Stimulated activated CD8-positive, alpha-beta memory T cell treated with anti-CD3 and anti-CD28 coated beads, Interleukin-2, amount 100 ng/mL, for 48 hours (primary cell): ENCODE measurements around the gene SFSWAP.
"Not testable (repeated sequence)": the region's sequence is repeated elsewhere in the genome, so short reads cannot be mapped to it uniquely, and the experiment has no call there.

Experiments used
- DNase-seq, 2 donors: peaks; one replicate each; pipeline ENCODE4 v3.0.0-alpha.2; 2020; ENCODE audit warnings: low read depth in 2 of 2

SFSWAP gene

DNA sequence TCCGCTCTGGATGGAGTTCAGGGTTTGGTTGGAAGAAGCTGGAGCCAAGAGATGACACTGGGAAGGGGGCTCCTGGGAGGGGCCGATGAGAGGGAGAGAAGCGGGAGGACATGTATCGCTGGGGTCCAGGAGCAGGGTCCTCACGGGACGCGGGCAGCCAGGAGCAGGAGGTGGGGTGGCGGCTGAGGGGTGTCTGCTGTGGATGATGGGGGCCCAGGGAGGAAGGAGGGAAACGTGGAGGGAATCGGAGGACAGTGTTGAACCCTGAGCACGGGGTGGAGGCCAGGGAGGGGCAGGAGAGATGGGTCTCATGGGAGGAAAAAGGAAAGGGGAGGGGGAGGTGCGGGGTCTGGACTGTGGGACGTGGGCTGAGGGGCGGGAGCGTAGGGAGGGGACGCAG, 31.7 kb upstream of the SFSWAP start:
- DNase-seq = not testable (repeated sequence)

DNA sequence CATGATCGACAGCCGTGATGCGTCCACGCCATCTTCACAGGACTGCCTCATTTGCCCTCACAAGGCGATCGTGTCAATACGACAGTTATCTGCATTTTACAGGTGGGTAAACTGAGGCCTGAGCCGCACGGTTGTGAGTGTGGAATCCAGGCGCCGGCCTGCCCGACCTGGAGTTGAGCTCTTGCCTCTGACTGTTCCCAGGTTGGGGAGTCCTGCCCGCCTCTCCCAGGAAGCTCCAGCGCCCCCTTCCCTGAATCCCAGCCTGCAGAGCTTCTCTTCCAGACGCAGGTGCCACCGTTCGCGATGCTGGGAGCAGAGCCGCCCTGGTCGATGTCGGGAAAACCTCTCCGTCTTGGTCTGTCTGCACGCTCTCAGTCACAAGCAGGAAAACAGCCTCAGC, 31.1 kb upstream of the SFSWAP start:
- DNase-seq = not testable (repeated sequence)

DNA sequence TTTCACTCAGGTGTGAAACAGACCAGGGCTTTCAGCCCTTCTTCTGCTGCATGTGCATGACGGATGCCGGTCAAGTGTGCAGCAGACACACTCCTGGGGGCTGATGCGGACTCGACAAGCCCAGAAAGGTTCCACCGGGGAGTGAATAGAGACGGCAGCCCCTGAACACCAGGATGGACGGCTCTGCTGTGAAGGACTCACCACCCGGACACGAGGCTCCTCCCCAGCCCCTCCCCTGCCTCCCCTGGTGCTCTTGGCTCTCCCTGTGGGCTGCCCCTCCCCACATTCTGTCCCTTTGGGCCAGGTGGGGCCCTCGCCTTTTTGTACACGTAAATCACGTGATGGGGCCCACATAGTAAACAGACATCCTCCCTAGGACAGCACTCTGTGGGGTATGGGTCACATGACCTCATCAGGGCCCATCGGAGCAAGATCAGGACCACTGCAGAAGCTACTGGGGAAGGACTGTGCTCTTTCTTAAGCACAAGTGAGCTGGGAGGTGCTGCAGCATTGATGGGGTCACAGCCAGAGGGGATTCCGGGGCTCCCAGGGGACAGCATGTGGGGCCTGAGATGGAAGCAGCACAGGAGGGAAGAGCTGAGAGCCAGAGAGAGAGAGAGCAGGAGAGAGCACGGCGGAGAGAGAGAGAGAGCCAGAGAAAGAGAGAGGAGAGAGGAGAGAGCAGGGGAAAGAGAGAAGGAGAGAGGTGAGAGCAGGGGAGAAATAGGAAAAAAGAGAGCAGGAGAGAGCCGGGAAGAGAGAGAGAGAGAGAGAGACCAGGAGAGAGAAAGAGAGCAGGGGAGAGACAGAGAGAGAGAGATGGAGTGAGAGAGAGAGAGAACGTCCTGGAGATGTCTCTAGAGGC, 30.3 kb upstream of the SFSWAP start:
- DNase-seq = not testable (repeated sequence)

DNA sequence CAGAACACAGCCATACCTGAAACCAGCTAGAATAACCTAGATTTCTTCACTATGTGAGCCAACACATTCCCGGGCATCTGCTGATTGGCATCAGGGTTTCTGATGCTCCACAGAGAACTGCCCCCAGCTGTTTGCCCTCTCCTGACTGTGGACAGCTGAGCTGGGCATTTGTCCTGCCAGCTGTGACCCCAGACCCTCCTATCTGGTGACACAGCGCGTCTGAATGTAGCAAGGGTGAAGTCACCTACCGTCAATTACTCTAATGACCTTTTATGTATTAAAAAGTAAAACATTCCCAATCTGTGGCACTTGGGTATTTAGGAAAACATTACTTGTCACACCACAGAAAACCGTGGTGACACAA, 29.7 kb upstream of the SFSWAP start:
- no peak for DNase-seq

DNA sequence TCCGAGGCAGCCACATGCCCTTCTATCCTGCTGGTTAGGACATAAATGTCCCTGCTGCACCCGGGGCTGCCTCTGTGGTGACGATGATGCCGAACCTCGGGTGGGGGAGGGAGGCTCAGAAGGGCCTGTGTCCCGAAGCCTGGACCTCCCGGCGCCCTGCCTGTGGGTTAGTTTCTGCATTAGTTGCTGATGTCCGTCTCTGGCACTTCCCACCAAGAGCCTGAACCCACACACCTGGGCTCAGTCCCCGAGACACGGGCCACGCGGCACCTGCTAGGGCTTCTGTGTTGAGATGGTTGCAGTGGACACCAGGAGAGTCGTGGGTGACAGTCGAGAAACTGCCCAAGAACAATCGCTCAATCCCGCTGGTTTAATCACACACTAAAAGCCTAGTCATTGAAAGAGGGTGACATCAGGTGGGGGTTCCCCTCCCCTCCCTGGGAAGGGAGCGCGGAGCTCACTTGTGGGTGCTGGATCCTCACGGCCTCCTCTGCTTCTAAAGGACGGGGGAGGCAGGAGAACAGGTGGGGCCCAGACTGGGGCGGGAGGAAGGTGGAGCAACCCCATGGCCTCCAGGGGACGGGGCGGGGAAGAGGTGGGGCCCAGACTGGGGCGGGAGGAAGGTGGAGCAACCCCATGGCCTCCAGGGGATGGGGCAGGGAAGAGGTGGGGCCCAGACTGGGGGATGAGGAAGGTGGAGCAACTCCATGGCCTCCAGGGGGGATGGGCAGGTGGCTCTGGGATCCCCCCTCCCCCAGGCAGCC, 29.0 kb upstream of the SFSWAP start:
- peak; percentile 1 to 23 for DNase-seq

DNA sequence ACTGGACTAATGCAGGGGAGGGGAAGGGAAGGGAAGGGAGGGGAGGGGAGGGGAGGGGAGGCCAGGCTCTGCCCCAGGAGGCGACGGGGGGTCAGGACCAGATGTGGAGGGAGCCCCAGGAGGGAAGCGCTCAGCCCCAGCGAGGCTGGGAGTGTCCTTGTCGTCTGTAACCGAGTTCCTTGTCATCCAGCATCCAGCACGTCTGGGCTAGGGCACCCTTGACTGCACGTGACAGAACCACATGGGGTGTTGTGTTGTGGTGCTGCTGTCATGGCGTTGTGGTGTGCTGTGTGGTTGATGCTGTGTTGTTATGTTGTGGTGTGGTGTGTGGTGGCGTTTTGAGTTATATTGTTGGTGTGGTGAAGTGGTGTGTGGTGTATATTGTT, 28.4 kb upstream of the SFSWAP start:
- DNase-seq = no peak

DNA sequence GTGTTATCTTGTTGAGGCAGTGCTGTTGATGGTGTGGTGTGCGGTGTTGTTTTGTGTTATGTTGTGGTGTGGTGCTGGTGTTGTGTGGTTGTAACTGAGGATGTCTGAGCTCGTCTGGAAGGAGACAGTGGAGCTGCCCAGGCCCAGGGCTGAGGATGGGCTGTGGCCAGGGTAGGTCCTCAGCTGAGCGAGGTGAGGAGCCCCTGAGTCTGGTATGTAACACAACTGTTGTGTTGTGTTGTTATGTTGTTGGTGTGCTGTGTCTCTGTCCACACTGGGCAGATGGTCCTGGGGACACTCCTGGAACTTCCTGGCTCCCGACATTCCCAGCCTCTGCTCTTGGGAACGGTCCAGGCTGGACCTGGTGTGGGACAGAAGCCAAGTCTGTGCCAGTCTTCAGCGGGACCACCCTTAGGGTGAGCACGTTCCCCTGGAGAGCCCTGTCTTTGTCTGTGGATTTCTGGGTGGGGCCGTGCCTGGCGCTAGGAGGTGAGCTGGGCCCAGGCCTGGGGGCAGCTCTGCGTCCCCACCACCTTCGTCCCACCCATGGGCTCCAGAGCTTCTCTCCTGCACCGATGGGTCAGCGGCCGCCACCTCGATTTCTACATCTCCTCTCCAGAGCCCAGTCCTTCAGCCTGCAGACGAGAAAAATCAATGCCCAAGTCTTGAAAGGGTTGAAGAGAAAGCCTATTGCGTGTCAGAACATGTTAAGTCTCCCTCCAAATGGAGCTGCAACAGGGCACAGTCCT, 27.4 kb upstream of the SFSWAP start:
- no peak for DNase-seq

DNA sequence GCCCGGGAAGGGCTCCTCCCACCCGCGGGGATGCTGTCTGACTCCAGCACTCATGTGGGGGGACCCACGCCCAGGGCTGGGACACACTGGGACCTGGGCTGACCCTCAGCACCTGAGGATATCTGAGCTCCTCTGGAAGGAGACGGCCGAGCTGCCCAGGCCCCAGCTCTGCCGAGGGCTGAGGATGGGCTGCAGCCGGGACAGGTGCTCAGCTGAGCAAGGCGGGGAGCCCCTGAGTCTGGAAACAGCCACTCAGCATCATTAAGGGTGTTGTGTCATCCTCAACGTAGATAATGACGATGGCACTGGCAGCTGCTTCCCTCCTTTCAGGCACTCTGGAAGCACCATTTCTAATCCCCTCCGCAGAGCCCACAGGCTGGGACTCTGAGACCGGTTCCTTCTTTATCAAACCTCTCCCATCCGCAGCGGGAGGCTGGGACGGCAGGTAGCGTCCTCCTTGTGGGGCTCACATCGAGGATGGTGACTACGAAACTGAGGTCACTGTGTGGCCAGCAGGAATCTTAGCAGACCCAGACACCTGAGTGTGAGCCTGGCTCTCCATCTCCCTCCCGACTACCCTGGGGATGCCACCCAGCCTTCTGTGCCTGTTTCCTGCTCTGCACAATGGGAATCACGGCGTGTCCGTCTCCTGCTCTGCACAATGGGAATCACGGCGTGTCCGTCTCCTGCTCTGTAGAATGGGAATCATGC, 26.7 kb upstream of the SFSWAP start:
- DNase-seq = no peak

DNA sequence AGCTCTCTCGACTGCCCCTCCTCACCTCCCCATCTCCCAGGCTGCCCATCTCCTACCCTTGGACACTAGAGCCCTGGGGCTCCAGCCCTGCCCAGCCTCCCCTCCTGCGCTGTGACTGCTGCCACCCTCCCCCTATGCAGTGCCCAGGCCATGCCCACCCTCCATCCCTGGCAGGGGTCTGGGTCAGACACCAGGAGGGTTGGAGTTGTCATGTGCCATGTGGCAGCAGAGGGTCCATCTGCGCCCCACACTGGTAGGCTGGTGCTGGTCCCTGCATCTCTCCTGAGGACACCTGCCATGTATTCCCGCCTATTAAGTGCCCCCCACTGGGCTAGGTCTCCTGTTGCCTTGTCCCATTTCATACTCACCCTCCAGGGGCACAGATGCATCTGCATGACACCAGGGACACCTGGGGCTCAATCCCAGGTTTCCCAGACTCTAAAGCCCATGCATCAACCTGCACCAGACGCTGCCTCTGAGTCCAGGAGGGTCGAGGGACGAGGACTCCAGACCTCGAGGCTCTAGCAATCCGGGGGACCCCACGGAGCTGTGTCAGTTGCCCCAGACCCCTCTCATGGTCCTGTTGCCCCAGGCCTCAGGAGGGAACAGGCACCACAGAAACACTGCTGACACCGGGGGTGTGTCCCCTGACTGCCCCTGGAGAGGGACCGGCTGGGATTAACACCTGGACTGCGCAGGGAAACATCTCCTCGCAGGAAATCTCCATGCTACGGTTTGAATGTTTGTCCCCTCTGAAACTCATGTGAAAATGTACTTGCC, 23.4 kb upstream of the SFSWAP start:
- DNase-seq = no peak

DNA sequence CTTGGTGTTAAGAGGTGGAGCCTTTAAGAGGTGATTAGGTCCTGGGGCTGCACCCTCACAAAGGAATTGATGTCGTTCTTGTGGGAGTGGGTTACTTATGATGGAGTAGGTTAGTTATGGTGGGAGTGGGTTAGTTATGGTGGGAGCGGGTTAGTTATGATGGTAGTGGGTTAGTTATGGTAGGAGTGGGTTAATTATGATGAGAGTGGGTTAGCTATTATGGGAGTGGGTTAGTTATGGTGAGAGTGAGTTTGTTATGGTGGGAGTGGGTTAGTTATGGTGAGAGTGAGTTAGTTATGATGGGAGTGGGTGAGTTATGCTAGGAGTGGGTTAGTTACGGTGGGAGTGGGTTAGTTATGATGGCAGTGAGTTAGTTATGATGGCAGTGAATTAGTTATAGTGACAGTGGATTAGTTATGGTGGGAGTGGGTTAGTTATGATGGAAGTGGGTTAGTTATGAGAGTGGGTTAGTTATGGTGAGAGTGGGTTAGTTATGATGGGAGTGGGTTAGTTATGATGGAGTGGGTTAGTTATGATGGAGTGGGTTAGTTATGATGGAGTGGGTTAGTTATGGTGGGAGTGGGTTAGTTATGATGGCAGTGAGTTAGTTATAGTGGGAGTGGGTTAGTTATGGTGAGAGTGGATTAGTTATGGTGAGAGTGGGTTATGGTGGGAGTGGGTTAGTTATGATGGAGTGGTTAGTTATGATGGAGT, 22.6 kb upstream of the SFSWAP start:
- no peak for DNase-seq

DNA sequence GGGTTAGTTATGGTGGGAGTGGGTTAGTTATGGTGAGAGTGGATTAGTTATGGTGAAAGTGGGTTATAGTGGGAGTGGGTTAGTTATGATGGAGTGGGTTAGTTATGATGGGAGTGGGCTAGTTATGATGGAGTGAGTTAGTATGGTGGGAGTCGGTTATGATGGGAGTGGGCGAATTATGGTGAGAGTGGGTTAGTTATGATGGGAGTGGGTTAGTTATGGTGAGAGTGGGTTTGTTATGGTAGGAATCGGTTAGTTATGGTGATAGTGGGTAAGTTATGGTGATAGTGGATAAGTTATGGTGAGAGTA, 22.1 kb upstream of the SFSWAP start:
- no peak for DNase-seq

DNA sequence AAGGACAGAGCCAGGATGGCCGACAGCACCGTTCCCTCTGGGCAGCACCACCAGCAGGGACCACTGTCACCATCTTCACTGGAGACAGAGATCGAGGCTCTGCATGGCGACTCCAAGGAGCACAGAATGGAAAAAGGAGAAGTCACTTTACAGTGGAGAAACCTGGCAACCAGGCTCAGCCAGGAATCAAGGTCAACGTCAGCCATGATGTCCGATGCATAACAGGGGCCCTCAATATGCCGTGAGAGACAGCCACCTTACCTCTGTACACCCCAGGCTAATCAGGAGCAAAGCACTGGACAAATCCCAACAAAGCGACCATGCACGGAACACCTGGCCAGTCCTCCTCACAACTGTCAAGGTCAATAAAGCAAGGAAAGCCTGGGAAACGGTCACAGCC, 20.6 kb upstream of the SFSWAP start:
- DNase-seq = no peak

DNA sequence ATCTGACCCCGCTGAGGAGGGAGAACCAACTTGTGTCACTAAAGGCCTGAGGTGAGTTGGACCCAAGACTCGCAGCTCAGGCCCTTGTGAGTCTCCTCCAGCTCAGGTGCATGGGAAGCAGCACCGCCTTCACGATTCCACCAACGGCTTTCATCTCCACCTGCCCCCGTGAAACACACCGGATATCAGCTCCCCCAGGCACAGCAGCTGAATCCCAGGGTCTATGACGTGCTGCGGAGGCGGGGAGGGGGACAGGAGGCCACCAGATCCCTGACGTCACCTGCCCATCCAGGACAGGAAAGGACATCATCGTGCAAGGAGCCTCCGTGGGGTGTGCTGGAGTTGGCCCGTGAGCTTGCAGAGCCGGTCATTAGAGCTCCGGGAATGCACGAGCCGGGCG, 18.5 kb upstream of the SFSWAP start:
- DNase-seq = no peak

DNA sequence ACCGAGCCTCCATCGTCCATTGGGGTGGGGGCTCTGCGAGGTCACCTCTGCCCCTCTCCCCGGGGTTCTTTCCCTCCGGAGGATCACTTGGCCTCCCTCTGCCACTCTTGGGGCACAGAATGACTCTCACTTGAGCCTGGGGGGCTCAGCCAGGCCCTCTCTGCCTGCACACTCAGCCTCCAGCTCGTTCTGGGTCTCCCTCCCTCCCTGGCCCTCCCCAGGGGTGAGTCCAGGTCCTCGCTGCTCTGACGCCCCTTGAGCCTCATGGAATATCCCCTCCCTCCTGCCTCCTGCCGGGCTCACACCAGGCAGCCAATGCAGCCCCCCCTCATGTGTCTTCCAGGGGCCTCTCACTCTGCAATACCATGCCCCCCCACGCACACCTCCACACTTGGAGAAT, 17.7 kb upstream of the SFSWAP start:
- no peak for DNase-seq

DNA sequence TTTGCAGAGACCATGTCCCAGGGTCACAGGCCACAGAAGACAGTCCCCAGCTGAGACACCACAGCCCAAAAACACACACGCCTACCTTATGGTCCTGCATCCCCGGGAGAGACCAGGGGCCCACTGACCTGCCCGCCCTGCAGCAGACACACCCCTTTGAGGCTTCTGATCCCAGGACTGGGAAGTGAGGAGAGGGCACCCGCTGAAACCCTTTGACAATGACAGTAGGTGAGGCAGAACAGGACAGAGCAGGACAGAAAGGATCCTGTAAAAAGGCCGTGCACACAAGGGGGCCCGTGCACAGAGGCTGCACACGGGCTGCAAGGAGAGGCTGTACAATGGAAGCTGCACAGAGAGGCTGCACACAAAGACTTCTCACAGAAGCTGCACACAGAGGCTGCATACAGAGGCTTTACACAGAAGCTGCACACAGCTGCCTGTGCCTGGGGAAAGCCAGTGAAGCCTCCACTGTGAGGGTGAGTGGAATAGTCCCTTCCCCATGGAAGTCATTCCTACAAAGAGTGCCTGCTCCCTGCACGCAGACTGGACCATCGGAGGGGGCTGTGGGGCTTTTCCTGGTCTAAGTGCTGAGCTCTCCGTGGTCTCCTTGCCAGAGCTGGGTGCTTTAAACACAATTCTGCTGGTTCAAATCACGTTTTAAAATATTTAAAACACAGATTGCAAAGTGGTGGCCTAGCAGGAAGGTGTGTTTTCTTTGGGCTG, 16.6 kb upstream of the SFSWAP start:
- DNase-seq = no peak

DNA sequence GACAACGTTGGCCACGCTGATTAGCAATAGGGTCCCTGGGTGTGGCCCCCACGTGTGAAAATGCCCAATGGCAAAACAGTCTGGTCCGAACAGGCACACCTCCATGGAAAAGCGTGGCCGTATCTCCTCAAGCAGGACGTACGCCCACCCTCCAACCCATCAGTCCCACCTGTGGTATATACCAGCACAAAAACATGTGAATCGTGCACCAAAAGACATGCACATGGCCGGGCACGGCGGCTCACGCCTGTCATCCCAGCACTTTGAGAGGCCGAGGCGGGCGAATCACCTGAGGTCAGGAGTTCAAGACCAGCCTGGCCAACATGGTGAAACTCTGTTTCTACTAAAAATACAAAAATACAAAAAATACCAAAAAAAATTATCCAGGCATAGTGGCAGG, 14.9 kb upstream of the SFSWAP start:
- DNase-seq = no peak

DNA sequence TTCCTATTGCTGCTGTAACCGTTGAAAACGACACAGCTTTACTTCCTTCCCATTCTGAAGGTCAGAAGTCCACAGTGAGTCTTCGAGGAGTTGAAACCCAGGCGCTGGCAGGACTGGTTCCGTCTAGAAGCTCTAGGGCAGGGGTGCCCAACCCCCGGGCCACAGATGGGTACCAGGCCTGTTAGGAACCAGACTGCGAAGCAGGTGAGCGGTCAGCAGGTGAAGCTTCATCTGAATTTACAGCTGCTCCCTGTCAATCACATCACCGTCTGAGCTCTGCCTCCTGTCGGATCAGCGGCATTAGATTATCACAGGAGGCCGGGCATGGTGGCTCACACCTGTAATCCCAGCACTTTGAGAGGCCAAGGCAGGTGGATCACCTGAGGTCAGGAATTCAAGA, 12.6 kb upstream of the SFSWAP start:
- DNase-seq = no peak

DNA sequence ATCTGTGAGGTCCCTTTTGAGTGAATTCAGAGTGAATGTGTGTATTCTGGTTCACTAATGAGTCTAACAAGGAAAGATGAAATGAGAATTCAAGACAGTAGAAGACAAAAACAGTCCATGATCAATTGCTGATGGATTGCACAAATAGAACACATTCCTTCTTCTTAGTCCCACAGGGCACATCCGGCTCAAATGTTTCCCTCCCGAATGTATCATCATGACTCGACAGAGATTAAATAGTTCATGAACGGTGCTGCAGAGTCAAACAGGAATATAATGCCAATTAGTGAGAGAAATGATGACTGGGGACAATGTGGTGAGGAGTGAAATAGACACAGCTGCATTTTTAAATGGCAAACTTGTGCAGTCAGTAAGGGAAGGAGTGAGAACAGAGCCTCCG, 11.5 kb upstream of the SFSWAP start:
- no peak for DNase-seq

DNA sequence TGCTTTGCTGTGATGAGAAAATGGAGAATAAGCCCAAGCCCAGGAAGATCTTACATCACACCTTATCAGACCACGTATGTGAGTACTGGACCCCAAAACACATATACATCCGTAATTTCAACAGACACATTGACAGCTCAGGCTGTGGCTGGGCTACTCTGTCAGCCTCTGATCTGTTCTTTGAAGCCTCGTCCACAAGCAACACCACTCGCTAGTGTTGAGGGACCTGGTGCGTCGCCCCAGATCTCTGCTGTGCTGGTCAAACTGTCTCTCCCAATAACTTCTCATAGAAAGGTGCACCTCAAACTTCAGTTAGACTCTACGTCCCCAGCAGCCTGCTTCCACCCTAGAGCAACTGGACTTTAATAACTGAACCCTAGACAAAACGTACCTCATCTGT, 10.6 kb upstream of the SFSWAP start:
- DNase-seq = no peak
